HCT116 (cell line): ENCODE results near the gene CMTM8. TPM values are rescaled to one million over a fixed set of nuclear protein-coding genes. Genes with fewer than 3 reads are reported as not detected.

ENCODE experiments used
- ATAC-seq: fragments of 200-7000 bp; cut with Tn5 transposase; 2 replicates; pipeline ENCODE4 v1.9.1; 2020; ENCODE audit warnings: mild to moderate bottlenecking, moderate library complexity
- BruUV-seq: library from RNA; stranded (reverse); fragments of 400-500 nt; replicated peaks from 2 replicates; lab custom pipeline; 2021; lab: Mats Ljungman, UMichigan
- CTCF ChIA-PET: fragments of 300-600 bp; sonication (Branson Sonifier 250); formaldehyde crosslinking; loops from one replicate; lab custom pipeline; 2021; ENCODE audit warnings: antibody characterized with exemption; lab: Charles Lee
- POLR2A ChIA-PET: fragments of 300-600, 350-600 bp; sonication (Branson Sonifier 250); formaldehyde crosslinking; loops from one replicate; lab custom pipeline; 2021; ENCODE audit warnings: antibody characterized with exemption; lab: Charles Lee
- RAD21 ChIA-PET, 2 experiments: fragments of 300-600 bp; sonication (Branson Sonifier 250); formaldehyde crosslinking; loops; one replicate each; lab custom pipeline; 2023; ENCODE audit warnings: low total read pairs in 2 of 2; ENCODE audit not compliant: uncharacterized antibody in 2 of 2, unreplicated experiment in 2 of 2, low non-redundant PET in 1 of 2; lab: Charles Lee
- DNase-seq: peaks from one replicate; pipeline ENCODE4 v3.0.0-alpha.2; 2010; ENCODE audit warnings: low read depth, low spot score
- H2AFZ ChIP-seq: fragments of 200-600 bp; shearing (Covaris generic), sonication (generic); 2 replicates; pipeline ENCODE4 v1.6.1; 2017; ENCODE audit warnings: low read depth, mixed run types, mixed read lengths, antibody characterized with exemption, low read length; ENCODE audit not compliant: poor library complexity, severe bottlenecking
- H3K27ac ChIP-seq: 2 replicates; pipeline ENCODE4 v1.5.1; 2012; ENCODE audit warnings: low read depth, low read length
- H3K27me3 ChIP-seq: fragments of 200-600 bp; sonication (generic); 2 replicates; pipeline ENCODE4 v1.6.1; 2016; ENCODE audit warnings: mixed run types, low read length, mixed read lengths; ENCODE audit not compliant: insufficient read depth
- H3K36me3 ChIP-seq, 2 experiments: fragments of 200-500 bp in 1 of 2; fragments of 200-600 bp in 1 of 2; sonication (Bioruptor generic) in 1 of 2; sonication (generic) in 1 of 2; 2 replicates each; pipeline versions ENCODE4 v1.5.1 to v1.6.1; 2014 to 2016; ENCODE audit warnings: low read length in 2 of 2, inconsistent platforms in 1 of 2, mixed read lengths in 1 of 2, mixed run types in 1 of 2; ENCODE audit not compliant: insufficient read depth in 2 of 2, control insufficient read depth in 1 of 2
- H3K4me1 ChIP-seq, 2 experiments: fragments of 200-600 bp in 1 of 2; sonication (generic) in 1 of 2; 2 replicates each; pipeline versions ENCODE4 v1.5.1 to v1.6.1; 2012 to 2017; ENCODE audit warnings: low read length in 2 of 2, inconsistent platforms in 1 of 2, mild to moderate bottlenecking in 1 of 2, mixed read lengths in 1 of 2, mixed run types in 1 of 2, moderate library complexity in 1 of 2; ENCODE audit not compliant: insufficient read depth in 2 of 2, control insufficient read depth in 1 of 2
- H3K4me2 ChIP-seq: fragments of 200-600 bp; sonication (generic); 2 replicates; pipeline ENCODE4 v1.6.1; 2017; ENCODE audit warnings: mixed run types, low read length, mixed read lengths
- H3K4me3 ChIP-seq, 2 experiments: fragments of 200-600 bp in 1 of 2; sonication (generic) in 1 of 2; replicated peaks in 1 of 2; 2 replicates each; pipeline ENCODE4 v1.5.1; 2011 to 2016; ENCODE audit warnings: low read length in 2 of 2, control low read depth in 1 of 2, low read depth in 1 of 2, mild to moderate bottlenecking in 1 of 2, mixed read lengths in 1 of 2, mixed run types in 1 of 2
- H3K79me2 ChIP-seq: fragments of 200-600 bp; sonication (generic); 2 replicates; pipeline ENCODE4 v1.6.1; 2017; ENCODE audit warnings: mild to moderate bottlenecking, mixed run types, low read length, moderate library complexity, mixed read lengths; ENCODE audit not compliant: insufficient read depth
- H3K9ac ChIP-seq: fragments of 200-600 bp; sonication (generic); 2 replicates; pipeline ENCODE4 v1.6.1; 2016; ENCODE audit warnings: low read length, mixed read lengths
- H3K9me2 ChIP-seq: fragments of 200-600 bp; sonication (generic), shearing (Covaris generic); 2 replicates; pipeline ENCODE4 v1.6.1; 2017; ENCODE audit warnings: mixed run types, mild to moderate bottlenecking, moderate library complexity; ENCODE audit not compliant: insufficient read depth
- H3K9me3 ChIP-seq, 2 experiments: fragments of 200-500 bp in 1 of 2; fragments of 200-600 bp in 1 of 2; sonication (Bioruptor generic) in 1 of 2; sonication (generic) in 1 of 2; 2 replicates each; pipeline ENCODE4 v1.6.1; 2014 to 2017; ENCODE audit warnings: low read length in 2 of 2, mixed read lengths in 2 of 2, inconsistent platforms in 1 of 2, low read depth in 1 of 2, mild to moderate bottlenecking in 1 of 2, mixed run types in 1 of 2, moderate library complexity in 1 of 2; ENCODE audit not compliant: control insufficient read depth in 1 of 2, insufficient read depth in 1 of 2
- H4K20me1 ChIP-seq: fragments of 200-600 bp; sonication (generic), shearing (Covaris generic); 2 replicates; pipeline ENCODE4 v1.6.1; 2017; ENCODE audit warnings: mixed run types, mild to moderate bottlenecking, moderate library complexity; ENCODE audit not compliant: insufficient read depth
- CEBPB ChIP-seq: IDR thresholded peaks from 2 replicates; pipeline ENCODE4 v1.6.1; 2012; ENCODE audit warnings: low read depth
- ELF1 ChIP-seq: IDR thresholded peaks from 2 replicates; pipeline ENCODE4 v1.6.1; 2012; ENCODE audit warnings: low read depth, borderline replicate concordance
- EZH2 ChIP-seq: fragments of 200-600 bp; sonication (generic); IDR thresholded peaks from 2 replicates; pipeline ENCODE4 v1.6.1; 2017; ENCODE audit warnings: antibody characterized with exemption, mixed run types
- EZH2phosphoT487 ChIP-seq: fragments of 200-600 bp; IDR thresholded peaks from 2 replicates; pipeline ENCODE4 v1.6.1; 2018; ENCODE audit warnings: antibody characterized with exemption, borderline replicate concordance
- JUND ChIP-seq: IDR thresholded peaks from 2 replicates; pipeline ENCODE4 v1.6.1; 2012
- POLR2A ChIP-seq: IDR thresholded peaks from 2 replicates; pipeline ENCODE4 v1.7.0; 2011; ENCODE audit warnings: borderline replicate concordance; ENCODE audit not compliant: insufficient read depth, insufficient read length; ENCODE audit errors: extremely low read depth
- POLR2AphosphoS5 ChIP-seq: IDR thresholded peaks from 2 replicates; pipeline ENCODE4 v1.6.1; 2011; ENCODE audit warnings: mild to moderate bottlenecking, low read depth, low read length, moderate library complexity
- RAD21 ChIP-seq: IDR thresholded peaks from 2 replicates; pipeline ENCODE4 v1.6.1; 2012; ENCODE audit warnings: low read depth, mild to moderate bottlenecking
- SIN3A ChIP-seq: IDR thresholded peaks from 2 replicates; pipeline ENCODE4 v1.6.1; 2012; ENCODE audit warnings: low read depth
- SP1 ChIP-seq: IDR thresholded peaks from 2 replicates; pipeline ENCODE4 v1.6.1; 2012; ENCODE audit warnings: low read depth
- TCF7L2 ChIP-seq: IDR thresholded peaks from 2 replicates; pipeline ENCODE4 v1.7.0; 2011; ENCODE audit warnings: borderline replicate concordance, inconsistent platforms; ENCODE audit not compliant: insufficient read depth, insufficient read length; ENCODE audit errors: extremely low read depth
- ZFX ChIP-seq: fragments of 450-650 bp; IDR thresholded peaks from 2 replicates; pipeline ENCODE4 v1.6.1; 2017
- intact Hi-C: fragments of 100-400 bp; cut with micrococcal nuclease; formaldehyde crosslinking; loops from 2 replicates; pipeline ENCODE4 v1.10.0; 2022
- total RNA-seq: library from RNA; stranded (reverse); gene quantifications from one replicate; pipeline ENCODE4 v1.2.1, GENCODE V29; 2021; ENCODE audit not compliant: unreplicated experiment
- TF ChIP-seq, protein P1 (sequence below): IDR thresholded peaks from 2 replicates; pipeline ENCODE4 v1.6.1; 2012
- TF ChIP-seq, protein P2 (sequence below): IDR thresholded peaks from 2 replicates; pipeline ENCODE4 v1.6.1; 2012

The CMTM8 gene
- total RNA-seq, 1 experiment from 2014 or later = 19.4 TPM

DNA sequence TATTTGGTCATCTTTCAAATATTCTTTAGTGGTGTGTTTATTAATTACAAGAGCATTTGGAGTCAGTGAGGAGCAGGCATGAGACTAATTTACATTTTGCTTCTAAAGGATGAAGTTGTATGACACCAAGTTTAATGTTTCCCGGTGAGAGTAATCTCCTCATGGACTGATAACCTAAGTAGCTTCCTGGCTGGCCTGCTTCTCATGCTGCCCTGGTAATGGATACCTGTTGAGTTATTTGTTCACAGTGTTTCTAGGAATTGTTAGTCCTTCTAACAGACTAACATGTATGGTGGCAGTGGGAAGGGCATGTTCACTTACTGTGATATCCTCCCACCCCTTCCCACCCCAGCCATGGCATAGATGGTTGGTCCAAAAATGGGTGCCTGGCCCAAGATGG, 83.8 kb downstream of the CMTM8 start:
- no peak overlapping the region for H3K9ac ChIP-seq
- no peaks in the 10 kb centered on the region for H3K36me3 ChIP-seq
- ChIA-PET RAD21 (no interaction called here), CTCF (no interaction called here), POLR2A (no interaction called here)
- no TSS peak for BruUV-seq
- H3K4me1 ChIP-seq = no peaks in the 10 kb centered on the region
- no peaks in the 10 kb centered on the region for H4K20me1 ChIP-seq
- no peak overlapping the region for H3K27ac ChIP-seq
- no peaks in the 10 kb centered on the region for H3K9me2 ChIP-seq
- no peaks in the 10 kb centered on the region for H3K27me3 ChIP-seq
- no peak for TF ChIP-seq SIN3A
- TF ChIP-seq CEBPB = no peak
- TF ChIP-seq, protein P1, sequence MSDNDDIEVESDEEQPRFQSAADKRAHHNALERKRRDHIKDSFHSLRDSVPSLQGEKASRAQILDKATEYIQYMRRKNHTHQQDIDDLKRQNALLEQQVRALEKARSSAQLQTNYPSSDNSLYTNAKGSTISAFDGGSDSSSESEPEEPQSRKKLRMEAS = no peak
- TF ChIP-seq ELF1 = no peak
- TF ChIP-seq POLR2A = no peak
- TF ChIP-seq RAD21 = no peak
- TF ChIP-seq SP1 = no peak
- no peak overlapping the region for H2AFZ ChIP-seq
- peaks cover 9% of the 10 kb centered on the region for H3K79me2 ChIP-seq
- H3K9me3 ChIP-seq = no peaks in the 10 kb centered on the region
- no peak for DNase-seq
- no peak for ATAC-seq
- H3K4me3 ChIP-seq = no peak overlapping the region
- H3K4me2 ChIP-seq = no peak overlapping the region
- intact Hi-C loops = no loop called here

DNA sequence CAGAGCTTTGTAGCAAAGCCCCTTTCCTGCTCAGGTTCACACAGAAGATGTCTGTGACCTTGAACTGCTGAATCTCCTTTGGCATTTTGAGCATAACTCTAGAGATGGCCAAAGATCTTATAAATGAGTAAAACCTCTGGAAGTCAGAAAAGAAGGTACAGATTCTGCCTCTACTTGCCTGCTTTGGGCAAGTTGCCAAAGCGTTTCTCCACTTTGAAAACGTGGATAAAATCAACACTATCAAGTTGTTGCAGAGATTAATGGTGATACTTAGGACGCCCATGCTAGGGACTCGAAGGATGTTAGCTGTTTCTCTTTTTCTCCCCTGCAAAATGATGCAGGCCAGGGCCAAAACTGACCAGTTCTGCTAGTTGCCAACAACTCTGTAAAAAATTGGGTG, 85.1 kb downstream of the CMTM8 start:
- BruUV-seq = no TSS peak
- Histone ChIP-seq H2AFZ (no peak overlapping the region), H3K9me3 (no peaks in the 10 kb centered on the region), H3K9me2 (no peaks in the 10 kb centered on the region), H4K20me1 (no peaks in the 10 kb centered on the region), H3K27ac (no peak overlapping the region), H3K4me1 (no peaks in the 10 kb centered on the region), H3K9ac (no peak overlapping the region), H3K27me3 (no peaks in the 10 kb centered on the region), H3K4me2 (no peak overlapping the region), H3K4me3 (no peak overlapping the region), H3K36me3 (no peaks in the 10 kb centered on the region), H3K79me2 (peaks cover 9% of the 10 kb centered on the region; the same call in 1 of the 2 replicates)
- DNase-seq (no peak), ATAC-seq (no peak)
- POLR2A ChIA-PET = no interaction called here
- intact Hi-C loops = no loop called here
- CTCF ChIA-PET = interaction anchor here (1.1 kb wide), 1 partner anchor 10 kb away, joined by 3 read pairs; no protein-coding TSS in a partner anchor
- TF ChIP-seq, protein P1 = no peak
- TF ChIP-seq, protein P2, sequence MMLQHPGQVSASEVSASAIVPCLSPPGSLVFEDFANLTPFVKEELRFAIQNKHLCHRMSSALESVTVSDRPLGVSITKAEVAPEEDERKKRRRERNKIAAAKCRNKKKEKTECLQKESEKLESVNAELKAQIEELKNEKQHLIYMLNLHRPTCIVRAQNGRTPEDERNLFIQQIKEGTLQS = no peak
- TF ChIP-seq EZH2 (no peak), CEBPB (no peak), TCF7L2 (no peak), SIN3A (no peak), ZFX (no peak), POLR2AphosphoS5 (no peak), EZH2phosphoT487 (no peak), JUND (no peak), ELF1 (no peak)
- RAD21 ChIA-PET = no interaction called here
